ENCODE data around the gene MRC2. TPM values are rescaled to one million over a fixed set of nuclear protein-coding genes. Genes with fewer than 3 reads are reported as not detected.
"Not testable (repeated sequence)": the region's sequence is repeated elsewhere in the genome, so short reads cannot be mapped to it uniquely, and the experiment has no call there.

Gene MRC2
- total RNA-seq, 1 experiment from 2014 or later: 12.3 TPM

DNA sequence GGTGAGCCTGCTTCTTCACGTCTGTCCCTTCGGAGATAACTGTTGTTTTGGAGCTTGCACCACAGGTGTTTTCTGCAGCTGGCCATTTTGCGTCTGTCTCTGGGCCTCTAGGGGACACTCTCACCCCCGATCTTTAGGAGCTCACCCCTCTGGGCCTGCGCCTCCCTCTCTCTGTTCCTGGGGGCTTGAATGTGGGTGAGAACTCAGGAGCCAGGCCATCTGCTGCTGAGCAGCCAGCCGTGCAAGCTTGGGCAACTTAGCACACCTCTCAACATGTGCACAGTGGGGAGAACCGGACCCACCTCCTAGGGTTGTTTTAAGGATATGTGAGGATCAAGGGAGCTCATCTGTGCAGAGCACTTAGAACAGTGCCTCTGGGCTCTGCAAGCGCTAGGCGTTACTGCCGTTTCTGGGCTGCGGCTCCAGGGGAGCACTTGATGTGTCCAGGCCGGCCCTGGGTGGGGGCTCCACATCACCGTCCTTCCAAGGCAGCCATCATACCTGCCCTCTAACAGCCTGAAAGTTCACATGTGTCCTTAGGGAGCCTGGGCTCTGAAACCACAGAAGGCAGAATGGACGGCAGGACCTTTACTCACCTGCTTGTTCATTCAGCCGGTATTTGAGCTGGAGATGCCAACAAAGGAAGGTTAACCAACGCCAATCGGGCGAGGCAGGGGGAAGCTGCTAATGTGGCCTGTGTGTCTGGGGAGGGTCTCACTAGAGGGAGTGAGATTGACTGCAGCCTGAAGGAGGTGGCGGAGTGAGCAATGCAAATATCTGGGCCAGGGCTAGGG lies 66.3 kb downstream of the MRC2 start:
- Mint-ChIP-seq H3K36me3 (ENCODE audit: insufficient read depth, unreplicated experiment) (no peaks in the 10 kb centered on the region), H3K27me3 (ENCODE audit: insufficient read depth, unreplicated experiment) (no peaks in the 10 kb centered on the region), H3K9me3 (ENCODE audit: unreplicated experiment) (no peaks in the 10 kb centered on the region), H3K4me1 (ENCODE audit: insufficient read depth, unreplicated experiment) (no peaks in the 10 kb centered on the region), H3K4me3 (ENCODE audit: unreplicated experiment) (no peak overlapping the region), H3K27ac (ENCODE audit: low read depth, unreplicated experiment) (no peak overlapping the region)
- CTCF ChIA-PET: interaction anchor here (0.7 to 1.7 kb wide), 5 partner anchors 9 to 713 kb away, joined by 3 to 6 read pairs (median 3); no protein-coding TSS in a partner anchor
- intact Hi-C loops (cut with micrococcal nuclease): no loop called here
- DNase-seq (ENCODE audit: unreplicated experiment): no peak
- TF ChIP-seq, protein P1, sequence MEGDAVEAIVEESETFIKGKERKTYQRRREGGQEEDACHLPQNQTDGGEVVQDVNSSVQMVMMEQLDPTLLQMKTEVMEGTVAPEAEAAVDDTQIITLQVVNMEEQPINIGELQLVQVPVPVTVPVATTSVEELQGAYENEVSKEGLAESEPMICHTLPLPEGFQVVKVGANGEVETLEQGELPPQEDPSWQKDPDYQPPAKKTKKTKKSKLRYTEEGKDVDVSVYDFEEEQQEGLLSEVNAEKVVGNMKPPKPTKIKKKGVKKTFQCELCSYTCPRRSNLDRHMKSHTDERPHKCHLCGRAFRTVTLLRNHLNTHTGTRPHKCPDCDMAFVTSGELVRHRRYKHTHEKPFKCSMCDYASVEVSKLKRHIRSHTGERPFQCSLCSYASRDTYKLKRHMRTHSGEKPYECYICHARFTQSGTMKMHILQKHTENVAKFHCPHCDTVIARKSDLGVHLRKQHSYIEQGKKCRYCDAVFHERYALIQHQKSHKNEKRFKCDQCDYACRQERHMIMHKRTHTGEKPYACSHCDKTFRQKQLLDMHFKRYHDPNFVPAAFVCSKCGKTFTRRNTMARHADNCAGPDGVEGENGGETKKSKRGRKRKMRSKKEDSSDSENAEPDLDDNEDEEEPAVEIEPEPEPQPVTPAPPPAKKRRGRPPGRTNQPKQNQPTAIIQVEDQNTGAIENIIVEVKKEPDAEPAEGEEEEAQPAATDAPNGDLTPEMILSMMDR (IDR thresholded peaks at IDR 0.05; ENCODE audit: unreplicated experiment): no peak
- POLR2A ChIA-PET: interaction anchor here (0.5 kb wide), 1 partner anchor 646 kb away, joined by 3 read pairs; no protein-coding TSS in a partner anchor
- BruUV-seq (replicated peaks): no TSS peak

DNA sequence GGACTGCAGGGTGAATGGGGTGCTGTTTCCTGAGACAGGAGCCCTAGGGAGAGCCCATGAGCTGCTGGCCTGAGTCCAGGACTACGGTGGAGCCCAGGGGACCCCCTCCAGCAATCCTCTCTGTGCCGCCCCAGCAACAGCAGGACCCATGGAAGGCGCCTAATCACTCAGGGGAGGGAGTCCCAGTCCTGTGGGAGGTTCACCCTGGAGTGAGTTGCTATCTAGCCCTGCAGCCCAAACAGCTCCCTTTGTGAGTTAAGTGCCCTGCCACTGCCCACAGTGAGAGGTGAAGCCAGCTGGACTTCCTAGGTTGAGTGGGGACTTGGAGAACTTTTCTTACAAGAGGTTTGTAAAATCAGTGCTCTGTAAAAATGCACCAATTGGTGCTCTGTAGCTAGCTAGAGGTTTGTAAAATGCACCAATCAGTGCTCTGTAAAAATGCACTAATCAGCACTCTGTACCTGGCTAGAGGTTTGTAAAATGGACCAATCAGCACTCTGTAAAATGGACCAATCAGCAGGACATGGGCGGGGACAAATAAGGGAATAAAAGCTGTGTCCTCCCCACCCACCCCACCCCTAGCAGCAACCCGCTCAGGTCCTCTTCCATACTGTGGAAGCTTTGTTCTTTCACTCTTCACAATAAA lies 67.7 kb downstream of the MRC2 start:
- H3K27ac Mint-ChIP-seq (ENCODE audit: low read depth, unreplicated experiment); intact Hi-C loops (cut with micrococcal nuclease); H3K36me3 Mint-ChIP-seq (ENCODE audit: insufficient read depth, unreplicated experiment); H3K9me3 Mint-ChIP-seq (ENCODE audit: unreplicated experiment); H3K4me1 Mint-ChIP-seq (ENCODE audit: insufficient read depth, unreplicated experiment); DNase-seq (ENCODE audit: unreplicated experiment); BruUV-seq (replicated peaks); H3K4me3 Mint-ChIP-seq (ENCODE audit: unreplicated experiment); H3K27me3 Mint-ChIP-seq (ENCODE audit: insufficient read depth, unreplicated experiment): not testable (repeated sequence)
- POLR2A ChIA-PET: interaction anchor here (0.5 kb wide), 1 partner anchor 283 kb away, joined by 3 read pairs; no protein-coding TSS in a partner anchor
- CTCF ChIA-PET: interaction anchor here (0.5 to 1.7 kb wide), 3 partner anchors 8 to 712 kb away, joined by 3 to 6 read pairs (median 3); no protein-coding TSS in a partner anchor

DNA sequence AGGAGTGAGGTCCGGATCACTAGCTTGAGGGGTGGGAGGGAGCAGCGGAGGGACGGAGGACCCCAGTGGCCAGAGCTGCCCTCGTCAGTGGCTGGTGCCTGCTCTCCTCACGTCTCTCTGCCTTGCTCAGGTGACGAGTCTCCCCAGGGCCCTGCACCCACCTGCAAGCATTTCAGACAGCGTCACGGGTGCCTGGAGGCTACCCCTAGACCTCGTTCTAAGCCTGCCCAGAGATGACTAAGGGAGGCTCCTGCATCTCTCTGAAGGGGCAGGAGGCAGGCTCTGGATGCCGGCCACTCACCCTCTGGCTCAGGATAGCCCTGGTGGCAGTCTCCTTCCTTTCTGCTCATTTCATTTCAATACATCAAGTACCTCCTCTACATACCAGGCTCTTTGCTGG lies 68.8 kb downstream of the MRC2 start:
- no peak for DNase-seq (ENCODE audit: unreplicated experiment)
- Mint-ChIP-seq H3K4me3 (ENCODE audit: unreplicated experiment) (no peak overlapping the region), H3K27ac (ENCODE audit: low read depth, unreplicated experiment) (no peak overlapping the region), H3K27me3 (ENCODE audit: insufficient read depth, unreplicated experiment) (no peaks in the 10 kb centered on the region), H3K4me1 (ENCODE audit: insufficient read depth, unreplicated experiment) (no peaks in the 10 kb centered on the region), H3K9me3 (ENCODE audit: unreplicated experiment) (no peaks in the 10 kb centered on the region), H3K36me3 (ENCODE audit: insufficient read depth, unreplicated experiment) (no peaks in the 10 kb centered on the region)
- TF ChIP-seq, protein P1 (IDR thresholded peaks at IDR 0.05; ENCODE audit: unreplicated experiment): no peak
- ChIA-PET POLR2A (no interaction called here), CTCF (no interaction called here)
- intact Hi-C loops (cut with micrococcal nuclease): no loop called here
- BruUV-seq (replicated peaks): no TSS peak

DNA sequence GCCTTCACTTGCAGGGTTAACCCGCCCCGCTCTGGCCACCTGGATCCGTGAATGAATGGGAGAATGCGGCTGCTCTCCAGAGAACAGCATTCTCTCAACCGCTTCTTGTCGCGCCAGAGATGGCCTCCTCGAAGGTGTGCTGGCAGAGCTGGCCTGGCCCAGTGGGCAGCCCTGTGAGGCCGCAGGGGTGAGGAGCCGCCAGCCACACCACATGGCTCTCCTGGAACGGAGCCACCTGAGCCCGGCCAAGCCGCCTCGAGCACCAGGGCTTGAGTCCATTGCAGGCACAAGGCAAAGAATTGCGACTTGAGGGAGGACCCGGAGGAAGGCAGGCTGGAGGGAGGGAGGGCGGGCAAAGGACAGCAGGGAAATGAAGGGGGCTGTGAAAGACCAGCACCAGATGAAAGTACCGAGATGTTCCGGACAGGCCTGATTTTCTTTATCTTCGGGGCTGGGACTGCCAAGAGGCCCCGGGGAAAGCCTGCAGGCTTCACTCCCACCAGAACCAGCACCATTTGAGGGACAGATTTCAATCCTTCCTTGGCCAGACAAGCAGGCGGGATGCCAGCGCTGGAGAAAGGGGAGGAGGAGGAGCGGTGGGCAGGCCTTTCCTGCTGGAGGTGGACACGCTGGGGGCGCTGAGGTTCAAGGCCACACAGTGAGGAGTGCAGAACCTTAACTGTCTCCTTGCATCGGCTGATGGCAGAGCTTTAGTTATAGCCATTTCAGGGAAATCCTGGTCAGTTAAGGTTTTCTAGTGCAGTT lies 69.4 kb downstream of the MRC2 start:
- no peak for DNase-seq (ENCODE audit: unreplicated experiment)
- Mint-ChIP-seq H3K27me3 (ENCODE audit: insufficient read depth, unreplicated experiment) (no peaks in the 10 kb centered on the region), H3K4me3 (ENCODE audit: unreplicated experiment) (no peak overlapping the region), H3K36me3 (ENCODE audit: insufficient read depth, unreplicated experiment) (no peaks in the 10 kb centered on the region), H3K9me3 (ENCODE audit: unreplicated experiment) (no peaks in the 10 kb centered on the region), H3K27ac (ENCODE audit: low read depth, unreplicated experiment) (no peak overlapping the region), H3K4me1 (ENCODE audit: insufficient read depth, unreplicated experiment) (no peaks in the 10 kb centered on the region)
- CTCF ChIA-PET: interaction anchor here (0.6 kb wide), 1 partner anchor 270 kb away, joined by 4 read pairs; no protein-coding TSS in a partner anchor
- no TSS peak for BruUV-seq (replicated peaks)
- TF ChIP-seq, protein P1 (IDR thresholded peaks at IDR 0.05; ENCODE audit: unreplicated experiment): no peak
- POLR2A ChIA-PET: no interaction called here
- intact Hi-C loops (cut with micrococcal nuclease): no loop called here

DNA sequence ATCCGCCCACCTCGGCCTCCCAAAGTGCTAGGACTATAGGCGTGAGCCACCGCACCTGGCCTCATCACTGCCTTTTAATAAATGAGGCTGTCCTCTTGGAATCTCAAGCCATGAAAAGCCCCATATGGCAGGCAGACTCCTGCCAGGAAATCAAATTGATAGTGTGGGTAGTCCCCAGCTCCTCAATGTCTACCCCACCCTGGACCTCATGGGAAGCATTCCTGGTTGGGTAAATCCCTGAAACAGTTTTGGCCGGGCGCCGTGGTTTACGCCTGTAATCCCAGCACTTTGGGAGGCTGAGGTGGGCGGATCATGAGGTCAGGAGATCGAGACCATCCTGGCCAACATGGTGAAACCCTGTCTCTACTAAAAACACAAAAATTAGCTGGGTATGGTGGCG lies 71.0 kb downstream of the MRC2 start:
- H3K27me3 Mint-ChIP-seq (ENCODE audit: insufficient read depth, unreplicated experiment); H3K36me3 Mint-ChIP-seq (ENCODE audit: insufficient read depth, unreplicated experiment); H3K4me3 Mint-ChIP-seq (ENCODE audit: unreplicated experiment); H3K27ac Mint-ChIP-seq (ENCODE audit: low read depth, unreplicated experiment); H3K9me3 Mint-ChIP-seq (ENCODE audit: unreplicated experiment); intact Hi-C loops (cut with micrococcal nuclease); POLR2A ChIA-PET; DNase-seq (ENCODE audit: unreplicated experiment); H3K4me1 Mint-ChIP-seq (ENCODE audit: insufficient read depth, unreplicated experiment); BruUV-seq (replicated peaks): not testable (repeated sequence)
- CTCF ChIA-PET: interaction anchor here (0.6 to 0.9 kb wide), 2 partner anchors 270 to 838 kb away, joined by 3 read pairs; no protein-coding TSS in a partner anchor

All from MCF 10A (cell line).